Jurkat, Clone E6-1 (cell line): ENCODE data around the gene GSTM3.
"Not testable (repeated sequence)": the region's sequence is repeated elsewhere in the genome, so short reads cannot be mapped to it uniquely, and the experiment has no call there.

Source experiments
- DNase-seq: peaks from one replicate; pipeline ENCODE4 v3.0.0-alpha.2; 2011; ENCODE audit warnings: low read depth, low spot score
- H3K4me3 ChIP-seq: 2 replicates; pipeline ENCODE4 v1.5.1; 2011; ENCODE audit warnings: mild to moderate bottlenecking, low read length, control low read depth, moderate library complexity

The GSTM3 gene

GRCh38 chr1:109714661-109715372, 26.0 kb downstream of the GSTM3 start:
- no peak for DNase-seq
- H3K4me3 ChIP-seq: no peak overlapping the region

DNA sequence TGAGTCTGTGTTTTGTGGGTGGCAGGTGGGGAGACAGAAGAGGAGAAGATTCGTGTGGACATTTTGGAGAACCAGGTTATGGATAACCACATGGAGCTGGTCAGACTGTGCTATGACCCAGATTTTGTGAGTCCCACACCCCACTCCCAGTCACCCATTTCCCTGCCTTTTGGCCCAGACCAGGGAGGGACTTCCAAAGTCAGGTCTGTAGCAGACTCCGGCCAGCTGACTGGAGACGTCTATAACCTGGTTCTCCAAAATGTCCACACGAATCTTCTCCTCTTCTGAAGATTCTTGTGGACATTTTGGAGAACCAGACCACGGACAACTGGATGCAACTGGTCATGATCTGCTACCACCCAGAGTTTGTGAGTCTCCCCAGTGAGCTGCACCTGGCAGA, 27.2 kb downstream of the GSTM3 start:
- no peak overlapping the region for H3K4me3 ChIP-seq
- no peak for DNase-seq

DNA sequence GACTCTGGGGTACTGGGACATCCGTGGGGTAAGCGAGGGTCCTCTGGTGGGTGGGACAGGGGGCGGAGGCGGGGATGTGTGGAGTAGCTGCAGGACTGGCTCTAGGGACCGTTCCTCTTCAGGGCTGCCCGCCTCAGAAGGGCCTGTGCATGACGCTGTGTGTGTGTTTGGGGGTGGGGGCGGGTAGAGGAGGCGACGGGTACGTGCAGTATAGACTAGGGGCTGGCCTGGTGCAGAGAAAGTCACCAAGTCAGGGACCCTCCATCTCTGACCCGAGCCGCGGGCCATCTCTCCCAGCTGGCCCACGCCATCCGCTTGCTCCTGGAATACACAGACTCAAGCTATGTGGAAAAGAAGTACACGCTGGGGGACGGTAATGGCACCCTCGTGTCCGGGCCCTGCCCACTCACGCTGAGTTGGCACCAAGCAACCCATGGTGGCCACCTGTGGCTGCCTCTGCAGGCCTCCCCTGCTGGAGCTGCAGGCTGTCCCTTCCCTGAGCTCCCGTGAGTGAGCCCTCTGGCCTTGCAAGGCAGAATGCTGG, 28.4 kb downstream of the GSTM3 start:
- no peak overlapping the region for H3K4me3 ChIP-seq
- no peak for DNase-seq

DNA sequence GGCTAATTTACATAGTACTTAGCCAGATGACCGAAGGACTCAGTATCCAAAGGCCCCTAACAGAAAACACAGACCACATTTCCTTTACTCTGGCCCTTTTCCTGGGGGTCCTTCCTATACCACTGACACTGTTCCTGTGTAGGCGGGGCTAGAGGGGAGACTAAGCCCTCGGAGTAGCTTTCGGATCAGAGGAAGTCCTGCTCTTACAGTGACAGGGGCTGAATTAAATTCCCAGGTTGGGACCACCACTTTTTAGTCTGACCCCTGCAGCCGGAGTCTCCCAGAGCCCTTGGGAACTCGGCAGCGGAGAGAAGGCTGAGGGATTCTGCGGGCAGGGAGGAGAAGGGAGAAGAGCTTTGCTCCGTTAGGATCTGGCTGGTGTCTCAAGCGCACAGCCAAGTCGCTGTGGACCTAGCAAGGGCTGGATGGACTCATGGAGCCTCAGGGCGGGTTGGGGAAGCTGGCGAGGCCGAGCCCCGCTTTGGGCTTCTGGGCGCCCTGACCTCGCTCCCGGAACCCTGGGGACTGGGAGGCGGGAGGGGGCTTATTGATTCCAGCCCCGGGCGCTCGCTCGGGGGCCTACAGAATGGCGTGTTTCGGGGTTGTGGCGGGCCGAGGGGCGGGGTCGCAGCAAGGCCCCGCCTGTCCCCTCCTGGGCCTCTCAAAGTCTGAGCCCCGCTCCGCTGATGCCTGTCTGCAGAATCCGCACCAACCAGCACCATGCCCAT, 29.1 kb downstream of the GSTM3 start, which contains the start of gene GSTM5:
GSTM5 (plus strand) TSS at position 659 of the 728 bp plus-strand sequence; CDS start at position 721, 62 bp downstream.
- not testable (repeated sequence) for DNase-seq, H3K4me3 ChIP-seq

- not testable (repeated sequence) for H3K4me3 ChIP-seq, DNase-seq
Measured at GRCh38 chr1:109709822-109710221, 31.0 kb downstream of the GSTM3 start.

DNA sequence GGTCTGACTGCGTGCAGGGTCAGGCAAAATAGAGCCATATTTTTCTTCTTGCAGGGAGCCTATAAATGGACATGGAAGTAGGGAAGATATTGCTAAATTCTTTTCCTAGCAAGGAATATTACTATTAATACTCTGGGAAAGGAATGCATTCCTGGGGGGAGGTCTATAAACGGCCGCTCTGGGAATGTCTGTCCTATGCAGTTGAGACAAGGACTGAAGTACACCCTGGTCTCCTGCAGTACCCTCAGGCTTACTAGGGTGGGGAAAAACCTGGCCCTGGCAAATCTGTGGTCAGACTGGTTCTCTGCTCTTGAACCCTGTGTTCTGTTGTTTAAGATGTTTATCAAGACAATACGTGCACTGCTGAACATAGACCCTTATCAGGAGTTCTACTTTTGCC, 31.9 kb downstream of the GSTM3 start:
- DNase-seq, H3K4me3 ChIP-seq: not testable (repeated sequence)

- H3K4me3 ChIP-seq: no peak overlapping the region
- DNase-seq: no peak
Measured at GRCh38 chr1:109705411-109705810, 35.4 kb downstream of the GSTM3 start.

DNA sequence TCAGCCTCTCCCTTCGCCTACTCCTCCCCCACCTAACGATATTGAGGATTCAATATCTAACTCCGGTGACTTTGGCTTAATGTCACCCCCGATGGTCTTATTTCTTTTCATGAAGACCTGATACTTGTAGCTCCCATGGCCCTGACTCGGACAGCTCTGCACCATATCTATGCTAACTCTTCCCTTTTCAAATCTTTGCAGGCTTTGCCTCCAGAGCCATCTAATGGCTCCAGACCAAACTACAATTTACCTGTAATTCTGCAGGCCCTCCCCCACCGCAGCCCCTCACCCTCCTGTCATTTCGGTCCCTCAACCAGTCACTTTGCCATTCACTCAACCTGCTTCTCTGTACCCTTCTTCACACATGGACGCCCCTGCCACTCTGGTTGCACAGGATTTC, 36.7 kb downstream of the GSTM3 start:
- no peak overlapping the region for H3K4me3 ChIP-seq
- no peak for DNase-seq

- H3K4me3 ChIP-seq, DNase-seq: not testable (repeated sequence)
Measured at GRCh38 chr1:109702940-109703339, 37.9 kb downstream of the GSTM3 start.

DNA sequence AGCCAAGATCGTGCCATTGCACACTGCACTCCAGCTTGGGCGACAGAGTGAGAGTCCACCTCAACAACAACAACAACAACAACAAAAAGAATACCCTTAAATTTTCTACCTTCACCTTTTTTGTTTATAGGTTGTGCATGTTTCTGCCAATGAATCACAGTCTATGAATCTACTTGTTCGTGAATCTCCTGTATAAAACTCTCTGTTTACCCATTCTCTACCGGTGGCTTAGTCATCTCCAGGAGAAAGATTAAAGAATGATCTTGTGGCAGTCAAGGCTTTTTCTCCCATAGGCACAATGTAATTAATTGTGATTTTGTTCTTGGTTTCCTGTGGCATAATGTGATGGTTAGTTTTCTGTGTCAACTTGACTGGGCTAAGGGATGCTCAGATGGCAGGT, 43.0 kb downstream of the GSTM3 start:
- DNase-seq, H3K4me3 ChIP-seq: not testable (repeated sequence)

DNA sequence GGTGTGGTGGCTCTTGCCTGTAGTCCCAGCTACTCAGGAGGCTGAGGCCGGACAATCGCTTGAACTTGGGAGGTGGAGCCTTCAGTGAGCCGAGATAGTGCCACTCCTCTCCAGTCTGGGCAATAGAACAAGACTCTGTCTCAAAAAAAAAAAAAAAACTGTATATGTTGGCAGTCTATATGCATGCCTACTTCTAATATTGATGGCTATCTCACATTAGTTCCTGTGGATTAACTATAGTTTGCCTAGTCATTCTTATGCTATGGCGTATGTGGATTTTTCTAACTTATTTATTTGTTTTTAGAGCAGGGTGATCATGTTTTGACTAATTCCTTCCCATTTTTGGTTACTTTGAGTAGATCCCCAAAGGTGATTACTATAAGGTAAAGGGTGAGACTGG, 43.8 kb downstream of the GSTM3 start:
- H3K4me3 ChIP-seq: no peak overlapping the region
- DNase-seq: no peak

DNA sequence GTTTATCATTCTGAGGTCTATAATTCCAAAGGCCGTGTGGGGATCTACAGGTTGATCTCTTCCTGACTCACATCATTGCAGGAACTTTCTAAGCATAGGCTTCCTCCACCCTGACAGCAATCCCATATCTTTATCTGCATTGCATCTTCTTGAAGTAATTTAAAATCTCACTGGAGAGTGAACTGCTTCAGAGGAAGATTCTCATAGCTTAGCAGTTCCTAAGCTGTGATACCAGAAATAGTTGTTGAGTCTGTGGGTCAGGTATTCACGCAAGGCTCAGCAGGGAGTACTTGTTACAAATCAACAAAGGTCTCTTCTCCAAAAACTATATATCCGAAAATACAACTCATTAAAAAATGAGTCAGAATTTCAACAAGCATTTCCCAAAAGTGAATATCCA, 45.7 kb downstream of the GSTM3 start:
- H3K4me3 ChIP-seq, DNase-seq: not testable (repeated sequence)

GRCh38 chr1:109694400-109694799, 46.4 kb downstream of the GSTM3 start:
- DNase-seq, H3K4me3 ChIP-seq: not testable (repeated sequence)

DNA sequence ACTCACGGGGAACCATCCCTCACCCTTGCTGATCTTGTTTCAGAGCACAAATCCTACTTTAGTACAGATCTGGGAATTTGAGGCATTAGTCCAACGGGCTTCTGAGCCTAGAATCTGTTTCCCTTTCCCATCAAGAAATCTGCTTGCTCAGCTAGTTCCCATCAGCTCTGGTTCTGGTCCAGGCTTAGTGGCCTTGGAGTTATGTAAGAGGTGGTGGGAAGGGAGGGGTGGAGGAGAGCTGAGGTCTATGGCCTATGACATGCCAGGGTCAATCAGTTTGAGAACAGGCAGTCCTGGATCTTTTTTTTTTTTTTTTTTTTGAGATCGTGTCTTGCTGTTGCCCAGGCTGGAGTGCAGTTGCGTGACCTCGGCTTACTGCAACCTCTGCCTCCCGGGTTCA, 49.1 kb downstream of the GSTM3 start:
- DNase-seq: no peak

GRCh38 chr1:109689844-109690405, 50.9 kb downstream of the GSTM3 start:
- no peak overlapping the region for H3K4me3 ChIP-seq
- DNase-seq: no peak

More for the DNA sequence above, 49.1 kb downstream of the GSTM3 start:
- no peak overlapping the region for H3K4me3 ChIP-seq

- DNase-seq: peak; percentile 66
- peak within 1 kb of the TSS; percentile 67 for H3K4me3 ChIP-seq
Measured at GRCh38 chr1:109687641-109688499, 53.0 kb downstream of the GSTM3 start, which contains the start of gene GSTM1. GSTM1 (plus strand) TSS chr1:109687817; CDS start chr1:109687874, 57 bp downstream.

GRCh38 chr1:109687109-109687508, 53.7 kb downstream of the GSTM3 start:
- not testable (repeated sequence) for H3K4me3 ChIP-seq

DNA sequence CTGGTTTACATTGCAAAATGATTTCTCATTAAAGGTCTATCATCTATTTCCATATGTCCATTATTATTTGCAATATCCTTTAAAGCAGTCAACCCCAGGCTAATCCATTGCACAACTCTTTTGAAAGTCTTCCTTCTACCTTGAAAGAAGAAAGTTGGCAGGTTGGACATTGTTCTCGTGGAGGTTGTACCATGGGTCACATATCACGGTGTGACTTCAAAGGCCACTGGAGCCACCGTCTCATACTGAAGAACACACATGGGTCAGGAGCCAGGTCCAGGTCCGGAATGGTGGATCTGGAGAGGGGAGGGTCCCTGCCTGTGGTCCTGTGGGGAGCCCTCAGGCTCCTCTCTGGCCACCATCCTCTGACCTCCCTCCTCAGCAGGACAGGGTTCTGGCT, 54.9 kb downstream of the GSTM3 start:
- DNase-seq, H3K4me3 ChIP-seq: not testable (repeated sequence)

More at GRCh38 chr1:109687109-109687508, 53.7 kb downstream of the GSTM3 start:
- DNase-seq: not testable (repeated sequence)

- not testable (repeated sequence) for DNase-seq, H3K4me3 ChIP-seq
Measured at GRCh38 chr1:109685399-109685798, 55.4 kb downstream of the GSTM3 start.
